ENCODE measurements around the gene C8B.

The C8B gene

GRCh38 chr1:56970280-56970679, 4.5 kb upstream of the C8B start:
- no peak for DNase-seq

GRCh38 chr1:56968878-56969495, 3.2 kb upstream of the C8B start:
- no peak for DNase-seq

- no peak for DNase-seq
Measured at GRCh38 chr1:56967900-56968832, 2.4 kb upstream of the C8B start.

GRCh38 chr1:56967355-56967754, 1.5 kb upstream of the C8B start:
- no peak for DNase-seq

- DNase-seq, result no peak
Measured at GRCh38 chr1:56966698-56966999, 834 bp upstream of the C8B start.

GRCh38 chr1:56965191-56965590, 624 bp downstream of the C8B start:
- DNase-seq, result no peak

GRCh38 chr1:56964349-56965017, 1.3 kb downstream of the C8B start:
- DNase-seq, result no peak

- DNase-seq, result no peak
Measured at GRCh38 chr1:56963667-56964066, 2.1 kb downstream of the C8B start.

- DNase-seq, result no peak
Measured at GRCh38 chr1:56961426-56961825, 4.4 kb downstream of the C8B start.

GRCh38 chr1:56958526-56958925, 7.3 kb downstream of the C8B start:
- no peak for DNase-seq

- no peak for DNase-seq
Measured at GRCh38 chr1:56957931-56958330, 7.9 kb downstream of the C8B start.

- DNase-seq, result no peak
Measured at GRCh38 chr1:56954664-56955063, 11.2 kb downstream of the C8B start.

- DNase-seq, result no peak
Measured at GRCh38 chr1:56953386-56953785, 12.4 kb downstream of the C8B start.

- no peak for DNase-seq
Measured at GRCh38 chr1:56952501-56952900, 13.3 kb downstream of the C8B start.

- DNase-seq, result no peak
Measured at GRCh38 chr1:56948403-56949023, 17.3 kb downstream of the C8B start.

- DNase-seq, result no peak
Measured at GRCh38 chr1:56940039-56940438, 25.8 kb downstream of the C8B start.

GRCh38 chr1:56939209-56939608, 26.6 kb downstream of the C8B start:
- no peak for DNase-seq

GRCh38 chr1:56938646-56939045, 27.2 kb downstream of the C8B start:
- DNase-seq, result no peak

- no peak for DNase-seq
Measured at GRCh38 chr1:56934430-56935060, 31.3 kb downstream of the C8B start.

GRCh38 chr1:56933606-56934005, 32.2 kb downstream of the C8B start:
- DNase-seq, result no peak

GRCh38 chr1:56933161-56933560, 32.7 kb downstream of the C8B start:
- DNase-seq, result no peak

GRCh38 chr1:56931686-56932085, 34.1 kb downstream of the C8B start:
- no peak for DNase-seq

- no peak for DNase-seq
Measured at GRCh38 chr1:56931211-56931610, 34.6 kb downstream of the C8B start.
